HG02798 (cell line): ENCODE measurements around the gene FABP3.

Experiments used
- ATAC-seq: cut with Tn5 transposase; IDR thresholded peaks from one replicate; pipeline ENCODE4 v1.9.1; 2021; ENCODE audit warnings: mild to moderate bottlenecking; ENCODE audit not compliant: unreplicated experiment, poor library complexity

Gene FABP3

GRCh38 chr1:31373056-31373896 is at the start of gene FABP3:
Gene FABP3, minus strand, starts transcription at chr1:31373076. Its CDS starts 62 bp downstream, at chr1:31373014.
- no peak for ATAC-seq

GRCh38 chr1:31421371-31422040 is 48.6 kb upstream of the FABP3 start:
- no peak for ATAC-seq

- no peak for ATAC-seq
These were observed 47.8 kb upstream of the FABP3 start for GRCh38 chr1:31420716-31421115.

DNA sequence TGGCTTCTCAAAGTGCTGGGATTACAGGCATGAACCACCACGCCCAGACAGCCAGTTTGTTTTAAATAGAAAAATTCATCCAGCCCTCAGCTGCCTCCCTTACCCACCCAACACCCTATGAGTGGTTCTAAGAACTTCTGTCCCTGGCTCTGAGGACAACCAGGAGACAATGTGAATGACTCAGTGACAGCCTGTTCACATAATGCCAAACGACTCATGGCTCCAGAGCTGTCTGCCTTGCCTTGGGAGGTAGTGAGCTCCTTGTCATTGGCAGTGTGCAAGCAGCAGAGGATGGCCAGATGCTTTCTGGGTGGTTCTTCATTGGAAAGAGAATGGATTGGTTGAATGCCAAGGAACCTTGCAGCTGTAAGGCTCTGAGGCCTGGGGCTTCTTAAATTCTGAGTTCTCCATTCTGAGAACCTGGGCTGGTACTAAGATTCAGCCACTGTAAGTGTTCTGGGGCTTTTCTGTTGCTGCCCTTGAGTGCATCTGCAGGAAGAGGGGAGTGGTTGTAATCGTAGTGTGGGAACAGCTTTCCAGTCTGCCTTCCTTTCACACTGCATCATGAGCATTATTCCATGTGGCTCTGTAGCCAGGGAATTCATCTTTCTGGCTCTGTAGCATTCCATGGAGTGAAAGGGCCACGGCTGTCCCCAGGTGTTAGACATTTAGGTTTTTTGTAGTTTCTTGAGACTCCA is 45.9 kb upstream of the FABP3 start:
- no peak for ATAC-seq

DNA sequence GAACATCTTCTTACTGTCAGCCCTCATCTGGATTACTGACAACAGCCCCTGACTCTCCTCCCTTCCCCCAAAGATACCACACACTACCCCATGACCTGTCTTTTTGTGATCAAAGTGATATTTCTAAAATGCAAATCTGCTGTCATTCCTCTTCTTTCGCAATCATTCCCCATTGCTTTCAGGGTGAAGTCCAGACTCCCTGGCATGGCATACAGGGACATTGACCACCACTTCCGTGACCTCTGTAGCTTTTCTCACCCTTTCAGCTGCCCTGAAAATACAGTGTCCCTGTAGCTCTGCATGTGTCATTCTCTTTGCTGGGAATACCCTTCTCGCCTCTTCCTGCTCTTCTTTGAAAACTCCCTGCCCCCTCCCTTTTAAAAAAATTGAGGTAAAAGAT is 44.3 kb upstream of the FABP3 start:
- ATAC-seq, result no peak

GRCh38 chr1:31416101-31416736 is 43.3 kb upstream of the FABP3 start:
- no peak for ATAC-seq

GRCh38 chr1:31415658-31416057 is 42.8 kb upstream of the FABP3 start:
- no peak for ATAC-seq

- ATAC-seq, result no peak
These were observed 42.1 kb upstream of the FABP3 start for GRCh38 chr1:31414980-31415370.

GRCh38 chr1:31413405-31414001 is 40.6 kb upstream of the FABP3 start:
- peak; percentile 30 for ATAC-seq

DNA sequence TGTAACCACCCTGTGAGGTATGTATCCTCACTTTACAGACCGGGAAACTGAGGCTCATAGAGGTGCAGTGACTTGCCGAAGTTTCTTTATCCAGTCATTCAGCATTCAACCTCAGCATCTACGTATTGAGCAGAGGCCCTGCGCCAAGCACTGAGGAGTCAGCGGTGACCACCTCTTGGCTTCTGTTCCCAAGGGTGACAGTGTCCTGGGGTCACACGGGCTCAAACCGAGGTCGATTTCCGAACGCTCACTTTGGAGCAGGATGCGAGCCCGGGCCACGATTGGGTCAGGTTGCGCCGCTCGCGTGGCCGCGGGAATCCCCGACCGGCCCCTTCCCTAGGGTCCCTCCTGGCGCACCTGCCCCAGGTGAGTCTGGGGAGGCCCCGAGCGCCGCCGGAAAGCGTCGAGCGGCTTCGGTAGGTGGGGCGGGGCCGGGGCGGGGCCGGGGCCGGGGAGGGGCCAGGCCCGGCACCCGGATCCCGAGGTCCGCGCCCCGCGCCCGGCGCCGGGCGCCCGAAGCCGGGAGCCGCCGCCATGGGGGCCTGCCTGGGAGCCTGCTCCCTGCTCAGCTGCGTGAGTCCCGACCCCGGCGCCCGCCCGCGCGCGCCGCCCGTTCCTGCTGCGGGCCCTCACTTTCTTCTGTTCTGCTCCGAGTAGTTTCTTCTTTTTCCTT is 40.0 kb upstream of the FABP3 start, which contains the start of gene SERINC2:
SERINC2 (plus strand) TSS at position 482 of the 673 bp plus-strand sequence; CDS start at position 535, 53 bp downstream.
- ATAC-seq, result peak; percentile 48

DNA sequence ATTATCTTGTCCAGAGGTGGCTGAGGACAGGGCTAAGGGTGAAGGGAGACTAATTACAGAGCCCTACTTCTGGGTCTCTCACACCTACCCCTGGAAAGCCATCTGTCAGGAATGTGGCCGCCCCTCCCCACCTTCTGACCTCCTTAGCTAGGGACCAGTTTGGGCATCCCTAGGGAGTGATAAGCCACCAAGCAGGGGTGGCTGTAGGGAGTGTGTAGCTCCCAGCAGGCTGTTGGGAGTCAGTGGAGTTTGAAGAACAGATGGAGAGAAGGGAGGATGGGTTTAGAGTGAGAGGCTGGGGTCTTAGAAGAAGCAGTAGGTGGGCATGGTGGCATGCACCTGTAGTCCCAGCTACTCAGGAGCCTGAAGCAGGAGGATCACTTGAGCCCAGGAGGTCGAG is 39.3 kb upstream of the FABP3 start:
- no peak for ATAC-seq

DNA sequence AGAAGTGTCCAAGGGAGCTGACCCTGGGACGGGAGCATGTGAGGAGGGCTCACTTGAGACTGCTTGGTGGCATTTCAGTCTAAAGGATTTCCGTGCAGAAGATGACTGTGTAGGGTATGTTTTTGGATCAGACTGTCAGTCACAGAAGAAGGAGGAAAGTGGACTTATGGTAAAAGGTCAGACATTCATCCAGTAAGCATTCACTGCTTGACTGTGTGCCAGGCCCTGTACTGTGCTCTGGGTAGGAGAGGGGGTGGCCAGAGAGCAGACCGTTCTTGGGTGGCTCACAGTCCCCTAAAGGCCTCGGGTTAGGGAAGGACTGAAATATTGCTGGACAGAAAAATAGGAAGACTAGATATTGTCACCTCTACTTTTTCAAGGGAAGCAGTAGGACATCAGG is 38.0 kb upstream of the FABP3 start:
- no peak for ATAC-seq

DNA sequence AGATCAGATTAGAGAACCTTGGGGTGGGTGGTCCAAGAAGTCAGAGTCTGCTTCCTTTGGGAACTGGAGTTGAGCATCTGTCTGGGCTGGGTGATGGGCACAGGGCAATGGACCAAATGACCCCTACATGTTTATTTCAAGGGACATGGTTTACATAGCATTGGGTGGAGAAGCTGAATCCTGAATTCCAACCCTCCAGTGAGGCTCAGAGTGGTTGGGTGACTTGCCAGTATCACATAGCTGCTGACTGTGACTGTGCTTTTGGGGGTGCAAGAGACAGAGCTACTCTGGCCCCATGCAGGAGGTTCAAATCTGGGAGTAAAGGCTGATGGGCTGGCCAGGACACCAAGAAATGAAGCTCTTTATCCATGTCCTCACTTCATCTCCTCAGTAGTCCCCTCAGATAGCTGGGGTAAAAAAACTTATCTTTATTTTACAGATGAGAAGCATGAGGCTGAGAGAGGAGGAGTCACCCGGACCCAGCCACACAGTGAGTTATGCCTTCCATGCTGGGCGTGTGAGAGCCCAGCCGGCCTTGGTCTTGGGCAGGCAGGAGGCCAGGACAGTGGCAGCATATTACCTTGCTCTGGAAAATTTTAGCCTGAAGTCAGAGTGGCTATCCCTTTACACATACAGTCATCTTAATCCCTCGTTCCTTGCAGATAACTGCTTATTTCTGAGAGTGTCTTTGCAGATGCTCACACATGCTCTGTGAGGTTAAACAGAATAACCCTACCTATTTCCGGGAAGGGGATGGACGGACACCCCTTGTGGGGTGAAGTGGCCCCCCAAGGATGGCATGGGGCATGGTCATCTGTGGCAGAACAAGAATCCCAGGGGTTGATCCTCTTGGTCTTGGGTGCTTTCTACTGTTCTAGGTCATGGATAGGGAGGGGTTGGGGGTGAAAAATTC is 37.3 kb upstream of the FABP3 start:
- no peak for ATAC-seq

GRCh38 chr1:31408788-31409318 is 36.0 kb upstream of the FABP3 start:
- no peak for ATAC-seq

DNA sequence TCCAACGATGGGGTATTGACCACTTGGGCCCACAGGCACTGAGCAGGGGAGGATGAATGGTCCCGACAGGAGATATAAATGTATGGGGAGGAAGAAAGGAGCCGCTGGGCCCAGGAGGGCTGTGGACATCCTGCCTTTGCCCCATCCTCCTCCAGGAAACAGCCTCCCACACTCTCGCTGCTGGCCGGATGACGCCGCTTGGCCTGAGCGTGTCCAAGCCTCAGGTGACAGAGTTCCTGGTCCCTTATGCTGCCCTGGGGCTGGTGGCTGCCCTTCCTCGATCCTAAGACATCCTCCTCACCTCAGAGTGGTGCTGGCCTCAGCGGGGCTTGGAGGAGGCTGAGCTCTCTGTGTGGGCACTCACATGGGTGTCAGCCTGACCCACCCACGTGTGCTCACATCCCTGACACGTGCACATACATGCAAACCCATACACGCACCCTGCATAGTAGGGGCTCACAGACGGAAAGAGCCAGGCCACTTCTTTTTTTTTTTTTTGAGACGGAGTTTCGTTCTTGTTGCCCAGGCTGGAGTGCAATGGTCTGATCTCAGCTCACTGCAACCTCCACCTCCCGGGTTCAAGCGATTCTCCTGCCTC is 34.3 kb upstream of the FABP3 start:
- ATAC-seq, result no peak

- ATAC-seq, result no peak
These were observed 32.8 kb upstream of the FABP3 start for GRCh38 chr1:31405578-31406245.

DNA sequence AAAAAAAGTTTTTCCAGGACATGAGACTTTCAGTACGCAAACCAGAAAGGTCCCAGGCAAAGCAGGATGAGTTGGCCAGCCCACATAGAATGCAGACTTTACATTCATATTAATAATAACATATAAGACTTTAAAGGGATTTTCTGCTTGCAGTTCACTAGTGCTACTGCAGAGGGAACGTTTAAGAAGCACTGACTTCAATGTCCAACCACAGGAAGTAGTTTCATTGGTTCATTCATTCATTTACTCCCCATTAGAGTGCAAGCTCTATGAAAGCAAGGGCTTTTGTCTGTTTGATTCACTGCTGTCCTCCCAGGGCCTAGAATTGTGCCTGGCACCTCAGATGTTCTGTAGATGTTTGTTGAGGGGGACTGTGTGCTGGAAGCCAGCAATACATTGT is 28.4 kb upstream of the FABP3 start:
- ATAC-seq, result no peak
